ENCODE results near the gene COL11A2. TPM values are rescaled to one million over a fixed set of nuclear protein-coding genes. Genes with fewer than 3 reads are reported as not detected.

COL11A2 gene
- total RNA-seq, 2 experiments from 2014 or later = 1.0 to 1.1 TPM

DNA sequence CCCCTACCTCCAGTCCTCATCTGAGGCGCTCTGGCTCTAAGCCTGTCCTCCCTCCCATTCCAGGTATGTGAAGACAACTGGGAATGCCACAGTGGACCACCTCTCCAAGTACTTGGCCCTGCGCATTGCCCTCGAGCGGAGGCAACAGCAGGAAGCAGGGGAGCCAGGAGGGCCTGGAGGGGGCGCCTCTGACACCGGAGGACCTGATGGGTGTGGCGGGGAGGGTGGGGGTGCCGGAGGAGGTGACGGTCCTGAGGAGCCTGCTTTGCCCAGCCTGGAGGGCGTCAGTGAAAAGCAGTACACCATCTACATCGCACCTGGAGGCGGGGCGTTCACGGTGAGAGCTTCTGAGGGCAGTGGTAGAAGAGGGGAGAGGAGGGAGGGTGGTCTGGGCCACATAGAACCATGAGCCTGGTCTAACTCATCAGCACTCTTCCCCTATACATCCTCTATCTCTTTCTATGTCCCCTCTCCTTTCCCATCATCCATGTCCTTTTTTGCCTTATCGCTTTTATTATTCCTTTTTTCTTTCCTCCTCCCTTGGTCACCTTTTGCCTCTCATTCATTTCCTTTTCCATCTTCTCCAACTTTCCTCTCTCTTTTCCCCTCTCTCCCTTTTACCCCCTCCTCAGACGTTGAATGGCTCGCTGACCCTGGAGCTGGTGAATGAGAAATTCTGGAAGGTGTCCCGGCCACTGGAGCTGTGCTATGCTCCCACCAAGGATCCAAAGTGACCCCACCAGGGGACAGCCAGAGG is 19.6 kb upstream of the COL11A2 start:
- Mint-ChIP-seq H3K27ac (no peak overlapping the region), H3K4me1 (peaks cover 49% of the 10 kb centered on the region), H3K36me3 (peaks cover 9% of the 10 kb centered on the region), H3K9me3 (no peaks in the 10 kb centered on the region), H3K27me3 (peaks cover 5% of the 10 kb centered on the region), H3K4me3 (no peak overlapping the region)
- DNase-seq = no peak

DNA sequence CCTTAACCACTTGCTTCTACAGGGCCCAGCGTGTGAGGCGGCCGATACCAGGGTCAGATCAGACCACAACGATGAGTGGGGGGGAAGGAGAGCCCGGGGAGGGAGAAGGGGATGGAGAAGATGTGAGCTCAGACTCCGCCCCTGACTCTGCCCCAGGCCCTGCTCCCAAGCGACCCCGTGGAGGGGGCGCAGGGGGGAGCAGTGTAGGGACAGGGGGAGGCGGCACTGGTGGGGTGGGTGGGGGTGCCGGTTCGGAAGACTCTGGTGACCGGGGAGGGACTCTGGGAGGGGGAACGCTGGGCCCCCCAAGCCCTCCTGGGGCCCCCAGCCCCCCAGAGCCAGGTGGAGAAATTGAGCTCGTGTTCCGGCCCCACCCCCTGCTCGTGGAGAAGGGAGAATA is 18.9 kb upstream of the COL11A2 start:
- H3K27me3 Mint-ChIP-seq = peaks cover 5% of the 10 kb centered on the region
- no peak overlapping the region for H3K27ac Mint-ChIP-seq
- no peaks in the 10 kb centered on the region for H3K9me3 Mint-ChIP-seq
- no peak for DNase-seq
- H3K4me1 Mint-ChIP-seq = peaks cover 50% of the 10 kb centered on the region
- peaks cover 9% of the 10 kb centered on the region for H3K36me3 Mint-ChIP-seq
- H3K4me3 Mint-ChIP-seq = no peak overlapping the region

DNA sequence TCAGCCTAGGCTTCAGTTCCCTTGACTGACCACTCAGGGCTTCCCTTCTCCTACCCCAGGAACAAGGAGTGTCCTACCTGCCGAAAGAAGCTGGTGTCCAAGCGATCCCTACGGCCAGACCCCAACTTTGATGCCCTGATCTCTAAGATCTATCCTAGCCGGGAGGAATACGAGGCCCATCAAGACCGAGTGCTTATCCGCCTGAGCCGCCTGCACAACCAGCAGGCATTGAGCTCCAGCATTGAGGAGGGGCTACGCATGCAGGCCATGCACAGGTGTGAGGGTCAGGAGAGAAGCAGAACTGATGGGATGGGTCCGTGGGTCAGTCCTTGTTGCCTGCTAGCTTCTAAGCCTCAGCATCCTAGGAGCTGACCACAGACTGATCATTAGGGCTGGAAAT is 17.6 kb upstream of the COL11A2 start:
- H3K4me3 Mint-ChIP-seq = no peak overlapping the region
- DNase-seq = no peak
- no peak overlapping the region for H3K27ac Mint-ChIP-seq
- H3K9me3 Mint-ChIP-seq = no peaks in the 10 kb centered on the region
- peaks cover 10% of the 10 kb centered on the region for H3K36me3 Mint-ChIP-seq
- H3K27me3 Mint-ChIP-seq = peaks cover 5% of the 10 kb centered on the region
- peaks cover 53% of the 10 kb centered on the region for H3K4me1 Mint-ChIP-seq

DNA sequence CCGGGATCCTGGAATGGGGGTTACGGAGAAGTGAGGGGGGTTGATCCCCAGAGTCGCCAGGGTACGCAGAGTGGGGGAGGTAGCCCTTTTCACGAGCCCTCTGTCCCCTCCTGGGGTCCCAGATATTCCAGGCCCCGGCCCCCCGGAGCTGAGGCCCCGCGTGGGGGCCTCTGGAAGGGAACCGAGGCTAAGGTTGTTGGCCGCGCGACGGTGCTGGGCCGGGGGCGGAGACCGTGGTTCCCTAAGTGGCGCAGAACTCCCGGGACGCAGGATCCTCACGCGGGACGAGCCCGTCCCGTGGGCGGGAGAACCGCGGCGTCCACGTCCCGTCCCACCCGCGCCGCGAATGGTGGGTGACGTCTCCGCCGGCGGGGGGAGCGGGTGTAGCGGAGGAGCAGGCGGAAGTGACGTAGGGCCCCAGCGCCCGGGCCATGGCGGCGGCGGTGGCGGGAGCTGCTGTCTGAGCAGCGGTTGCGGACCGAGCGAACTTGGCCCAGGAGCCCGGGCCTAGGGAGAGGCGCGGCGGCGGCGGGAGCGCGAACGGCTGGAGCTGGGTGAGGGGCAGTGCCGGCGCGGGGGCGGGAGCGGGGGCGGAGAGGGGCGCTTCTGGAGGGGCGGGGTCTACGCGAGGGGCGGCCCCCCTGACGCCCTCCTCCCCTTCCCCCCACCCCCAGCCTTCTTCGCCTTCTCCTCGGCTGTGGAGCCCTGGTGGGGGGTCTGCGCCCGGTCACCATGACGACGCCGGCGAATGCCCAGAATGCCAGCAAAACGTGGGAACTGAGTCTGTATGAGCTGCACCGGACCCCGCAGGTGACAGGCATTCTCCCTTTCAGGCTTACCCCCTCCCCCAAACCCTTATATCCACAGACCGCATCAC is 16.1 kb upstream of the COL11A2 start, which contains the start of gene RING1:
Gene RING1, plus strand, starts transcription at position 410 of the 877 bp plus-strand sequence. Its CDS starts 323 bp downstream, at position 733.
- Mint-ChIP-seq H3K27me3 (no peaks in the 10 kb centered on the region), H3K4me3 (peak within 1 kb of the TSS; percentile 85), H3K27ac (peak within 1 kb of the TSS; percentile 94), H3K9me3 (no peaks in the 10 kb centered on the region), H3K4me1 (peaks cover 49% of the 10 kb centered on the region), H3K36me3 (peaks cover 16% of the 10 kb centered on the region)
- peak; percentile 87 for DNase-seq

DNA sequence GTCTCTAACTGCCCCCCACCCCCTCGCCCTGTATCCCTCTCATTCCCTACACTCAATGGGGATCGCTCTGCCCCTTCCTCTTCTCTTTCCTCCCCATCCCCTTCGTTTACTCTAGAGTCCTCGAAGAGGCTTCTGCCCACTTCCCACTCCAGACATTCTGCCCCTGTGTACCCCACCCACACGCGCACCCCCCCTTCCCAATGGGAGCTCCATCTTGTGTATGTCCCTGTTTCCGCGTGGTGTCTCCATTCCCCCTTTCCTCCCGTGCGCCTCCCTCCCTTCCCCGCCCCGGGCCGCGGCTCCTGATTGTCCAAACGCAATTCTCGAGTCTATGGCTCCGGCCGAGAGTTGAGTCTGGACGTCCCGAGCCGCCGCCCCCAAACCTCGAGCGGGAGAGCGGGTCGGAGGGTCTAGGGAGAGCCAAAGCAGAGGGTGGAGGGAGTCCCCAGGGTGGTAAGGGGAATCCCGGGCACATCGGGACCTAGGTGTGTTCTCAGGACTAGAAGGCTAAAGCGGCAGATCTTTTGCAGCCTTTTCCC is 15.4 kb upstream of the COL11A2 start:
- H3K4me3 Mint-ChIP-seq = peak overlapping the region; percentile 85
- peak overlapping the region; percentile 94 for H3K27ac Mint-ChIP-seq
- H3K36me3 Mint-ChIP-seq = peaks cover 23% of the 10 kb centered on the region
- no peaks in the 10 kb centered on the region for H3K9me3 Mint-ChIP-seq
- H3K27me3 Mint-ChIP-seq = no peaks in the 10 kb centered on the region
- H3K4me1 Mint-ChIP-seq = peaks cover 49% of the 10 kb centered on the region
- DNase-seq = no peak

DNA sequence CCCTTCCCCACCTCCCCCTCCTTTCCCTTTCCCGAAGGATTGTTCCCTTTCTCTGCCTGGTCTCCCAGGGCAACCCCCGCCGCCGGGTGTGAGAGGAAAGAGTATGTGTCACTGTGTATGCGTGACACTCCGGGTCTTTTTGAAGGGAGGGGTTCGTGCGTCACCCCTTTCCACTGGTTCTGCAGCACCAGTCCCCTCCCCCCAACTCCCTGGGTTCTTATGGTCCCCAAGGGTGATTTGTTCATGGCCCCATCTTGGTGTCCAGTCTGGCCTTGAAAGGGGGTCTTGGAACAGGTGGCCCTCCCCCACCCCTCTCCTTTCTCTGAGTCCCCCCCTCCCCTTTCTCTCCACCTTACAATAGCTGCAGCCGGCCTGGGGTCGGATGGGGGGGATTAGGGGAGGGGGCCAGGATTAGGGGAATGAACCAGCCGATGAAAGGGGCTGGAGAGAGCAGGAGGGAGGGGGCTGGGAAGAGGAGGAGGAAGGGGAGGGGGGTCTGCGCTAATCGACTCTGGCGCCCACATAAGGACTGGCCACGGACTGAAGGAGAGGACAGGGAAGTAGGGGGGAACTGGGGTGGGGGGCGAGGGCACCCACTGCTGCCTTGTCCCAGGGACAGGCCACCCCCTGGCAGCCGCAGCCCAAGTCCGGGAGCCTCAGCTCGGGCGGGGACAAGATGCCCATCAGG is 14.7 kb upstream of the COL11A2 start:
- Mint-ChIP-seq H3K9me3 (no peaks in the 10 kb centered on the region), H3K4me1 (peaks cover 53% of the 10 kb centered on the region), H3K36me3 (peaks cover 29% of the 10 kb centered on the region), H3K4me3 (peak overlapping the region; percentile 85), H3K27me3 (no peaks in the 10 kb centered on the region), H3K27ac (peak overlapping the region; percentile 94)
- DNase-seq = no peak

DNA sequence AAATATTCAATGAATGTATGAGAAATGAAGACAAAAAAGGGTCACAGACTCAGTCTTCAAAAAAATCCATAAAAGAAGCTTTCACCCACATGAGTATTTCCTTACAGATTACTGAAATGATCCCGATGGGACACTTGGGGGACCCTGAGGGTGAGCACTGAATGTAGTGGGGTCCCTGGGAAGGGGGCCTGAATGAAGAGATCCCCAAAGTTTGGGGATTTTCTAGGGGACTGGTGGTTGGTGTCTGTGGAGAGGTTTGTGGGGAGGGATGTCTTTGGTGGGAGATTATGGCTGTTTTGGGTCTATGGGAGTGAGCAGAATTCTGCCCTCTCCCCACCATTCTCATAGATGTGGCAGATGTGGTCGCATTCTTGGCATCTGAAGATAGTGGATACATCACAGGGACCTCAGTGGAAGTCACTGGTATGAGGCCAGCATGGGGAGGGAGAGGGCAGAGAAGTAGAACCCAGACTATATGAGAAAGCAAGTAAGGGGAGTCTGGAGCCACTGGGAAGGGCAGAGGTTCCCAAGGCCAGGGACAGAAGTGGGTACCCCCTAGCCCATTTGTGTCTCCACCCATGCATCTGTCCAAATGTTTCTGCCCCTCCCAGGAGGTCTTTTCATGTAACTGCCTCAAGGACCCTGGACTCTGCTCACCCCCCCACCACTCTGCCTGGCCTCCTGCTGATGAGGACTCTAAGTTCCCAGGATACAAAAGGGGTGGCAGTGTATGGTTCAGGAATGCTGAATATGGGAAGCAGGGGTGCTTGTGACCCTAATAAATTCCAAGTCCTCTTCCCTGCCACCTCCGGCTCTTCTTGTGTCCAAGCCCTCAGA is 14.0 kb upstream of the COL11A2 start:
- Mint-ChIP-seq H3K27me3 (no peaks in the 10 kb centered on the region), H3K4me1 (peaks cover 59% of the 10 kb centered on the region), H3K27ac (peak overlapping the region; percentile 96), H3K36me3 (peaks cover 34% of the 10 kb centered on the region), H3K9me3 (no peaks in the 10 kb centered on the region), H3K4me3 (peak overlapping the region; percentile 98)
- no peak for DNase-seq

DNA sequence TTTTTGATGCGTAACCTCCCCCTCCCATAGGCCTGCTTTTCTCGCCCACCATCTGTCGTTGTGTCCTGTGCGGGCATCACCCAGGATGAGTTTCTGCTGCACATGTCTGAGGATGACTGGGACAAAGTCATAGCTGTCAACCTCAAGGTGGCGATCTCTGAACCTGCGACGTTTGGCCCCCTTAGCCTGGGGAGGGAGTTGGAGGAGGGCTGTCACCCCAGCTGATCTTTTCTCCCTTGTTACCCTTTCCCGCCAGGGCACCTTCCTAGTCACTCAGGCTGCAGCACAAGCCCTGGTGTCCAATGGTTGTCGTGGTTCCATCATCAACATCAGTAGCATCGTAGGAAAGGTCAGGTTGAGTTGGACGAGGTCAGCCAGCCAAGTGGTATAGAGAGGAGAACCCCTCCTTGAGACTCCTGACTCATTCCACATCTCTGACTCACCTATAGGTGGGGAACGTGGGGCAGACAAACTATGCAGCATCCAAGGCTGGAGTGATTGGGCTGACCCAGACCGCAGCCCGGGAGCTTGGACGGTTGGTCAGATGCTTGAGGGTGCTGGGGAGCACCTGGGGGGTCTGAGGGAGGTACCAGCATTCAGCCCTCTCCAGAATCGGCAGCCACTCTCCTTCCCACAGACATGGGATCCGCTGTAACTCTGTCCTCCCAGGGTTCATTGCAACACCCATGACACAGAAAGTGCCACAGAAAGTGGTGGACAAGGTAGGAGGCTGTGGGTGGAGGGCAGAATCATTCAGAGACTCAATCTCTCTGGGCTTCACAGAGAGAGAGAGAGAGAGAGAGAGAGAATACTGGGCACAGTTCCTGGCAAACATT is 13.1 kb upstream of the COL11A2 start:
- Mint-ChIP-seq H3K4me3 (peak overlapping the region; percentile 98), H3K4me1 (peaks cover 58% of the 10 kb centered on the region), H3K9me3 (no peaks in the 10 kb centered on the region), H3K36me3 (peaks cover 34% of the 10 kb centered on the region), H3K27ac (peak overlapping the region; percentile 96), H3K27me3 (no peaks in the 10 kb centered on the region)
- peak; percentile 69 for DNase-seq

DNA sequence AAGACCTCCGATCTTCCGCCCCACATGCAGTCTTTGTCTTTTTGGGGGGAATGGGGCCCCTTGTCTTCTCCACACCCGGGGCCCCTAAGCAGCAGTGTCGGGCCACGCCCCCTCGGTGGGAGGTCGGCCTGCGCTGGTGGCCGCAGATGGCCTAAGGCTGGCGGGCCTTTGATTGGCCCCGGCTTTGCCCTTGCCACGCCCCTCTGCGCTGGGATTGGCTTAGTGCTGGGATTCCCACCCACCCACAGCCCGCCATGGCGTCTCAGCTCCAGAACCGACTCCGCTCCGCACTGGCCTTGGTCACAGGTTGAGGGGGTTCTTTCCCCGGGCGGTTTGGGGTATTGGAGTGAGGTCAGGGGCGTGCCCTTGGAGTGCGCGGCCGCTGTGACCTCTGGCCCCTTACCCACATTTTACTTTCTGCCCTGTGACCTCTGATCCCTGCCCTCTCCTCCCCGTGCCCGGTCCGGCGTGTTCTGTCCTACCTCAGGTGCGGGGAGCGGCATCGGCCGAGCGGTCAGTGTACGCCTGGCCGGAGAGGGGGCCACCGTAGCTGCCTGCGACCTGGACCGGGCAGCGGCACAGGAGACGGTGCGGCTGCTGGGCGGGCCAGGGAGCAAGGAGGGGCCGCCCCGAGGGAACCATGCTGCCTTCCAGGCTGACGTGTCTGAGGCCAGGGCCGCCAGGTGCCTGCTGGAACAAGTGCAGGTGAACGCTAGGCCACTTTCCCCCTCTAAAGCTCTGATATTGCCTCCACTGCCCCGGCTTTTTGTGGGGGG is 12.3 kb upstream of the COL11A2 start, which contains the start of gene HSD17B8:
Gene HSD17B8, plus strand, starts transcription at position 241 of the 776 bp plus-strand sequence. Its CDS starts 14 bp downstream, at position 255.
- Mint-ChIP-seq H3K9me3 (no peaks in the 10 kb centered on the region), H3K4me3 (peak within 1 kb of the TSS; percentile 98), H3K27ac (peak within 1 kb of the TSS; percentile 96), H3K4me1 (peaks cover 55% of the 10 kb centered on the region), H3K36me3 (peaks cover 30% of the 10 kb centered on the region), H3K27me3 (no peaks in the 10 kb centered on the region)
- DNase-seq = peak; percentile 94

DNA sequence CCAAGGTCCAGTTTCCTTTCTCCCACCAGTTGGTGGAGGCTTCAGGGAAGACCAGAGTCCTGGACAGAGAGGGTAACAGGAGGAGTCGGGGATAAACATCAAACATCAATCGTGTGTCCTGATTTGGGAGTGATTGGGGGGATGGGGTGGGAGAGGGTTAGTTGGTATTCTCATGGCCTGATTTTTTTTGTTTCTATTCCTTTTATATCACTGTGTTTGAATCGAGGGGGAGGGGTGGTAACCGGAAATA is 11.8 kb upstream of the COL11A2 start:
- Mint-ChIP-seq H3K27me3 (no peaks in the 10 kb centered on the region), H3K27ac (peak overlapping the region; percentile 79), H3K36me3 (peaks cover 30% of the 10 kb centered on the region), H3K9me3 (no peaks in the 10 kb centered on the region), H3K4me1 (peaks cover 54% of the 10 kb centered on the region), H3K4me3 (peak overlapping the region; percentile 98)
- no peak for DNase-seq

DNA sequence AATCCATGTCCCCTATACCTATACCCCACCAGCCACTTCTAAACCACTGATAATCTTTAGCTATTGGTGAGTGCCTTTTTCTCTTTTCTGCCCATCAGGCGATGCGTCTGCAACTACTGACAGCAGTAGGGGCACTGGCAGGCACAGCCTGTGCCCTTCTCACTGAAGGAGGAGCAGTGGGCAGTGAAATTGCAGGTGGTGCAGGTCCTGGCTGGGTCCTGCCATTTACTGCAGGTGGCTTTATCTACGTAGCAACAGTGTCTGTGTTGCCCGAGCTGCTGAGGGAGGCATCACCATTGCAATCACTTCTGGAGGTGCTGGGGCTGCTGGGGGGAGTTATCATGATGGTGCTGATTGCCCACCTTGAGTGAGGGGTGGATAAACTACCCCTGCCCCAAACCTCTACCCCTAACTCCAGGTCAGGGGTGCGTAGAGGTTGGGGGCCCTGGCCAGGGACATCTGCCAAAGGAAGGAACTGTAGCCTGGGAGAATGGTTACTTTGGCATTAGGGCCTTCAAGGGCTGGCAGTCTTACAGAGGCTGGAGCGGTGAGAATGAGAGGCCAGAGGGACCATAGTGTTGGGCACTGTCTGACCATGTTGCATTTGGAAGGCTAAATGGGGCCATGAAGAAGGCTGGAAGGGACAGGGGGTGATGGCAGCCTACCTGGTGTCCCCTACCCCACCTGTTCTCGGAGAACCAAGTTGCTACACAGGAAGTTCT is 11.3 kb upstream of the COL11A2 start:
- peak overlapping the region; percentile 98 for H3K4me3 Mint-ChIP-seq
- peaks cover 33% of the 10 kb centered on the region for H3K36me3 Mint-ChIP-seq
- no peaks in the 10 kb centered on the region for H3K9me3 Mint-ChIP-seq
- no peak for DNase-seq
- H3K27ac Mint-ChIP-seq = peak overlapping the region; percentile 79
- H3K27me3 Mint-ChIP-seq = no peaks in the 10 kb centered on the region
- peaks cover 54% of the 10 kb centered on the region for H3K4me1 Mint-ChIP-seq

DNA sequence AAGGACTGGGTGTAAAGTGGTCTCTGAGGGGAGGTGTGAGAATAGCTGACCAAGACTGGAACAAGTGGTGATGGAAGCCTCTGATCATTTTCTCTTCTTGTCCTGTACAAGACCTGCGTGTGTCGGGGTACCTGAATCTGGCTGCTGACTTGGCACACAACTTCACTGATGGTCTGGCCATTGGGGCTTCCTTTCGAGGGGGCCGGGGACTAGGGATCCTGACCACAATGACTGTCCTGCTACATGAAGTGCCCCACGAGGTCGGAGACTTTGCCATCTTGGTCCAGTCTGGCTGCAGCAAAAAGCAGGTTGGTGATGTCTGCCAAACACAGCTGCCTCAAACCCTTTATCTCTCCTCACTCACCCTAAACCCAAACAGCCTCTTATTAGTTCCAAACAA is 10.5 kb upstream of the COL11A2 start:
- peak overlapping the region; percentile 4 for H3K27ac Mint-ChIP-seq
- peaks cover 61% of the 10 kb centered on the region for H3K4me1 Mint-ChIP-seq
- H3K4me3 Mint-ChIP-seq = peak overlapping the region; percentile 27
- no peak for DNase-seq
- no peaks in the 10 kb centered on the region for H3K27me3 Mint-ChIP-seq
- peaks cover 33% of the 10 kb centered on the region for H3K36me3 Mint-ChIP-seq
- no peaks in the 10 kb centered on the region for H3K9me3 Mint-ChIP-seq

All from activated naive CD8-positive, alpha-beta T cell treated with anti-CD3 and anti-CD28 coated beads for 36 hours (primary cell).